ENCODE data around the gene AP2A1.

AP2A1 gene

GRCh38 chr19:49766007-49766929 is 533 bp upstream of the AP2A1 start:
- DNase-seq, result peak; percentile 100

- no peak for DNase-seq
Observed at GRCh38 chr19:49767381-49767780, 580 bp downstream of the AP2A1 start.

GRCh38 chr19:49767967-49768581 is 1.3 kb downstream of the AP2A1 start:
- DNase-seq, result no peak

- no peak for DNase-seq
Observed at GRCh38 chr19:49770529-49770928, 3.7 kb downstream of the AP2A1 start.

GRCh38 chr19:49771674-49772139 is 4.9 kb downstream of the AP2A1 start:
- DNase-seq, result no peak

- DNase-seq, result no peak
Observed at GRCh38 chr19:49772850-49773432, 6.1 kb downstream of the AP2A1 start.

GRCh38 chr19:49773663-49774350 is 7.0 kb downstream of the AP2A1 start:
- no peak for DNase-seq

GRCh38 chr19:49774969-49775368 is 8.2 kb downstream of the AP2A1 start:
- DNase-seq, result no peak

GRCh38 chr19:49775742-49776370 is 9.1 kb downstream of the AP2A1 start:
- no peak for DNase-seq

- DNase-seq, result no peak
Observed at GRCh38 chr19:49776371-49776764, 9.6 kb downstream of the AP2A1 start.

GRCh38 chr19:49779731-49780555 is 13.1 kb downstream of the AP2A1 start:
- peak in 1 of 2 donors; percentile 37 for DNase-seq

GRCh38 chr19:49780861-49781260 is 14.1 kb downstream of the AP2A1 start:
- DNase-seq, result no peak

- DNase-seq, result no peak
Observed at GRCh38 chr19:49781394-49781793, 14.6 kb downstream of the AP2A1 start.

- no peak for DNase-seq
Observed at GRCh38 chr19:49782515-49782914, 15.7 kb downstream of the AP2A1 start.

- no peak for DNase-seq
Observed at GRCh38 chr19:49786376-49786820, 19.6 kb downstream of the AP2A1 start.

- no peak for DNase-seq
Observed at GRCh38 chr19:49787746-49788145, 20.9 kb downstream of the AP2A1 start.

GRCh38 chr19:49788857-49789256 is 22.1 kb downstream of the AP2A1 start:
- DNase-seq, result no peak

- no peak for DNase-seq
Observed at GRCh38 chr19:49790866-49791265, 24.1 kb downstream of the AP2A1 start.

- DNase-seq, result no peak
Observed at GRCh38 chr19:49791776-49792445, 25.1 kb downstream of the AP2A1 start.

GRCh38 chr19:49792829-49793560 is 26.2 kb downstream of the AP2A1 start:
- no peak for DNase-seq

GRCh38 chr19:49793561-49793840 is 26.7 kb downstream of the AP2A1 start:
- no peak for DNase-seq
